Activated CD4-positive, alpha-beta memory T cell treated with anti-CD3 and anti-CD28 coated beads for 36 hours (primary cell): Measurements from ENCODE around the gene NAT10. TPM values are rescaled to one million over a fixed set of nuclear protein-coding genes. Genes with fewer than 3 reads are reported as not detected.

Experiments used
- CTCF ChIA-PET: fragments of 350-600 bp; sonication (Branson Sonifier 250); formaldehyde crosslinking; loops from one replicate; lab custom pipeline; 2021; ENCODE audit warnings: antibody characterized with exemption, inconsistent platforms; lab: Charles Lee
- POLR2A ChIA-PET: fragments of 350-600 bp; sonication (Branson Sonifier 250); formaldehyde crosslinking; loops from one replicate; lab custom pipeline; 2021; ENCODE audit warnings: antibody characterized with exemption; lab: Charles Lee
- DNase-seq: peaks from one replicate; pipeline ENCODE4 v3.0.0-alpha.2; 2020
- H3K27ac Mint-ChIP-seq: one replicate; pipeline ENCODE4 v1.8.0; 2021; ENCODE audit warnings: mixed read lengths
- H3K27me3 Mint-ChIP-seq: one replicate; pipeline ENCODE4 v1.8.0; 2021; ENCODE audit warnings: mixed read lengths
- H3K36me3 Mint-ChIP-seq: one replicate; pipeline ENCODE4 v1.8.0; 2021; ENCODE audit warnings: mixed read lengths
- H3K4me1 Mint-ChIP-seq: one replicate; pipeline ENCODE4 v1.8.0; 2021; ENCODE audit warnings: low read depth, mixed read lengths
- H3K4me3 Mint-ChIP-seq: one replicate; pipeline ENCODE4 v1.8.0; 2021; ENCODE audit warnings: mild to moderate bottlenecking, mixed read lengths
- H3K9me3 Mint-ChIP-seq: one replicate; pipeline ENCODE4 v1.8.0; 2021; ENCODE audit warnings: mixed read lengths
- intact Hi-C: fragments of 100-400 bp; cut with micrococcal nuclease; formaldehyde crosslinking; loops from one replicate; pipeline ENCODE4 v1.15.1; 2023
- total RNA-seq, 2 experiments: library from RNA; stranded (reverse); gene quantifications; one replicate each; pipeline ENCODE4 v1.2.3, GENCODE V29; 2021

Gene NAT10
- total RNA-seq, 2 experiments from 2014 or later, result 84.7 to 87.6 TPM

- CTCF ChIA-PET, result no interaction called here
- Mint-ChIP-seq H3K9me3 (no peaks in the 10 kb centered on the region), H3K36me3 (peaks cover 55% of the 10 kb centered on the region), H3K4me3 (no peak overlapping the region), H3K27ac (no peak overlapping the region), H3K4me1 (peaks cover 18% of the 10 kb centered on the region), H3K27me3 (no peaks in the 10 kb centered on the region)
- POLR2A ChIA-PET, result no interaction called here
- no peak for DNase-seq
- intact Hi-C loops, result no loop called here
These were observed 6.4 kb downstream of the NAT10 start for GRCh38 chr11:34111722-34112270.

GRCh38 chr11:34114014-34114413 lies 8.6 kb downstream of the NAT10 start:
- Mint-ChIP-seq H3K9me3 (no peaks in the 10 kb centered on the region), H3K36me3 (peaks cover 55% of the 10 kb centered on the region), H3K27me3 (no peaks in the 10 kb centered on the region), H3K4me3 (no peak overlapping the region), H3K27ac (no peak overlapping the region), H3K4me1 (peaks cover 5% of the 10 kb centered on the region)
- ChIA-PET CTCF (no interaction called here), POLR2A (no interaction called here)
- intact Hi-C loops, result no loop called here
- DNase-seq, result no peak

- no peak for DNase-seq
- no peaks in the 10 kb centered on the region for H3K27me3 Mint-ChIP-seq
- peaks cover under 1% of the 10 kb centered on the region for H3K4me1 Mint-ChIP-seq
- ChIA-PET POLR2A (interaction anchor here (0.6 kb wide), 1 partner anchor 8 kb away, joined by 3 read pairs; no protein-coding TSS in a partner anchor), CTCF (no interaction called here)
- no peak overlapping the region for H3K27ac Mint-ChIP-seq
- H3K9me3 Mint-ChIP-seq, result no peaks in the 10 kb centered on the region
- peaks cover 55% of the 10 kb centered on the region for H3K36me3 Mint-ChIP-seq
- H3K4me3 Mint-ChIP-seq, result no peak overlapping the region
- intact Hi-C loops, result no loop called here
These were observed 9.0 kb downstream of the NAT10 start for GRCh38 chr11:34114471-34114870.

- ChIA-PET CTCF (no interaction called here), POLR2A (no interaction called here)
- no peak for DNase-seq
- Mint-ChIP-seq H3K4me1 (no peaks in the 10 kb centered on the region), H3K9me3 (no peaks in the 10 kb centered on the region), H3K27me3 (no peaks in the 10 kb centered on the region), H3K27ac (no peak overlapping the region), H3K4me3 (no peak overlapping the region), H3K36me3 (peaks cover 69% of the 10 kb centered on the region)
- intact Hi-C loops, result no loop called here
These were observed 15.2 kb downstream of the NAT10 start for GRCh38 chr11:34120651-34121050.

GRCh38 chr11:34124885-34125668 lies 19.6 kb downstream of the NAT10 start:
- no peak for DNase-seq
- intact Hi-C loops, result no loop called here
- Mint-ChIP-seq H3K27ac (no peak overlapping the region), H3K4me3 (no peak overlapping the region), H3K9me3 (no peaks in the 10 kb centered on the region), H3K4me1 (no peaks in the 10 kb centered on the region), H3K27me3 (no peaks in the 10 kb centered on the region), H3K36me3 (peaks cover 63% of the 10 kb centered on the region)
- CTCF ChIA-PET, result no interaction called here
- POLR2A ChIA-PET, result no interaction called here

GRCh38 chr11:34126959-34127848 lies 21.8 kb downstream of the NAT10 start:
- ChIA-PET POLR2A (interaction anchor here (0.6 kb wide), 1 partner anchor 275 kb away, joined by 3 read pairs; no protein-coding TSS in a partner anchor), CTCF (interaction anchor here (1.4 kb wide), 1 partner anchor 47 kb away, joined by 4 read pairs; no protein-coding TSS in a partner anchor)
- Mint-ChIP-seq H3K4me1 (no peaks in the 10 kb centered on the region), H3K27ac (no peak overlapping the region), H3K36me3 (peaks cover 64% of the 10 kb centered on the region), H3K9me3 (no peaks in the 10 kb centered on the region), H3K27me3 (no peaks in the 10 kb centered on the region), H3K4me3 (no peak overlapping the region)
- intact Hi-C loops, result no loop called here
- no peak for DNase-seq

GRCh38 chr11:34128824-34129223 lies 23.4 kb downstream of the NAT10 start:
- H3K4me1 Mint-ChIP-seq, result no peaks in the 10 kb centered on the region
- H3K4me3 Mint-ChIP-seq, result no peak overlapping the region
- peaks cover 67% of the 10 kb centered on the region for H3K36me3 Mint-ChIP-seq
- intact Hi-C loops, result no loop called here
- no peaks in the 10 kb centered on the region for H3K27me3 Mint-ChIP-seq
- H3K27ac Mint-ChIP-seq, result no peak overlapping the region
- H3K9me3 Mint-ChIP-seq, result no peaks in the 10 kb centered on the region
- ChIA-PET POLR2A (no interaction called here), CTCF (no interaction called here)
- no peak for DNase-seq

- intact Hi-C loops, result no loop called here
- Mint-ChIP-seq H3K27me3 (no peaks in the 10 kb centered on the region), H3K27ac (no peak overlapping the region), H3K36me3 (peaks cover 64% of the 10 kb centered on the region), H3K4me3 (no peak overlapping the region), H3K9me3 (no peaks in the 10 kb centered on the region), H3K4me1 (peaks cover 10% of the 10 kb centered on the region)
- DNase-seq, result no peak
- ChIA-PET CTCF (interaction anchor here (0.9 to 1.3 kb wide), 3 partner anchors 9 to 15 kb away, joined by 3 read pairs; no protein-coding TSS in a partner anchor), POLR2A (interaction anchor here (0.6 kb wide), 1 partner anchor 17 kb away, joined by 3 read pairs; no protein-coding TSS in a partner anchor)
These were observed 27.0 kb downstream of the NAT10 start for GRCh38 chr11:34132261-34132965.

GRCh38 chr11:34134765-34135164 lies 29.3 kb downstream of the NAT10 start:
- Mint-ChIP-seq H3K27me3 (no peaks in the 10 kb centered on the region), H3K9me3 (no peaks in the 10 kb centered on the region), H3K4me3 (no peak overlapping the region), H3K4me1 (peaks cover 10% of the 10 kb centered on the region), H3K27ac (no peak overlapping the region), H3K36me3 (peaks cover 67% of the 10 kb centered on the region)
- intact Hi-C loops, result no loop called here
- ChIA-PET POLR2A (no interaction called here), CTCF (interaction anchor here (1.0 to 2.1 kb wide), 3 partner anchors 17 to 226 kb away, joined by 3 to 13 read pairs (median 4); no protein-coding TSS in a partner anchor)
- DNase-seq, result peak; percentile 16

GRCh38 chr11:34135439-34135838 lies 30.0 kb downstream of the NAT10 start:
- intact Hi-C loops, result no loop called here
- POLR2A ChIA-PET, result interaction anchor here (0.6 to 0.8 kb wide), 2 partner anchors 117 to 222 kb away, joined by 3 to 5 read pairs; partner anchors contain the start of gene ABTB2
- peaks cover 10% of the 10 kb centered on the region for H3K4me1 Mint-ChIP-seq
- DNase-seq, result no peak
- H3K4me3 Mint-ChIP-seq, result no peak overlapping the region
- H3K27me3 Mint-ChIP-seq, result no peaks in the 10 kb centered on the region
- CTCF ChIA-PET, result interaction anchor here (0.7 to 2.1 kb wide), 4 partner anchors 30 to 225 kb away, joined by 3 to 13 read pairs (median 6); partner anchors contain the start of gene NAT10
- H3K9me3 Mint-ChIP-seq, result no peaks in the 10 kb centered on the region
- H3K27ac Mint-ChIP-seq, result no peak overlapping the region
- peaks cover 65% of the 10 kb centered on the region for H3K36me3 Mint-ChIP-seq

GRCh38 chr11:34136420-34136819 lies 31.0 kb downstream of the NAT10 start:
- ChIA-PET CTCF (no interaction called here), POLR2A (interaction anchor here (0.8 kb wide), 1 partner anchor 221 kb away, joined by 3 read pairs; the partner anchor contains the start of gene ABTB2)

More at GRCh38 chr11:34136420-34136819, 31.0 kb downstream of the NAT10 start:
- H3K9me3 Mint-ChIP-seq, result no peaks in the 10 kb centered on the region
- H3K27ac Mint-ChIP-seq, result no peak overlapping the region
- peaks cover 64% of the 10 kb centered on the region for H3K36me3 Mint-ChIP-seq
- H3K4me3 Mint-ChIP-seq, result no peak overlapping the region
- intact Hi-C loops, result no loop called here
- no peaks in the 10 kb centered on the region for H3K27me3 Mint-ChIP-seq
- DNase-seq, result no peak
- H3K4me1 Mint-ChIP-seq, result peaks cover 10% of the 10 kb centered on the region
